Progenitor cell of endocrine pancreas (in vitro differentiated cells): ENCODE data around the gene CALR3. TPM values are rescaled to one million over a fixed set of nuclear protein-coding genes. Genes with fewer than 3 reads are reported as not detected.

Experiments used
- DNase-seq: peaks from one replicate; pipeline ENCODE4 v3.0.0; 2021; ENCODE audit warnings: low spot score; ENCODE audit not compliant: unreplicated experiment
- H3K27ac Mint-ChIP-seq: 2 replicates; pipeline ENCODE4 v1.8.0; 2021; ENCODE audit warnings: mild to moderate bottlenecking, moderate library complexity, mixed read lengths
- H3K27me3 Mint-ChIP-seq: 2 replicates; pipeline ENCODE4 v1.8.0; 2021; ENCODE audit warnings: mixed read lengths
- H3K36me3 Mint-ChIP-seq: 2 replicates; pipeline ENCODE4 v1.8.0; 2022; ENCODE audit warnings: mixed read lengths; ENCODE audit not compliant: insufficient read depth
- H3K4me1 Mint-ChIP-seq: 2 replicates; pipeline ENCODE4 v1.8.0; 2021; ENCODE audit warnings: low read depth, mixed read lengths
- H3K4me3 Mint-ChIP-seq: 2 replicates; pipeline ENCODE4 v1.8.0; 2021; ENCODE audit warnings: low read depth, mild to moderate bottlenecking, moderate library complexity, mixed read lengths
- H3K9me3 Mint-ChIP-seq: 2 replicates; pipeline ENCODE4 v1.8.0; 2021; ENCODE audit warnings: low read depth, mixed read lengths
- total RNA-seq: library from RNA; stranded (reverse); gene quantifications from 2 replicates; pipeline ENCODE4 v1.2.1, GENCODE V29; 2021
- TF ChIP-seq, protein P1 (sequence below): fragments of 200-600 bp; sonication (generic); IDR thresholded peaks from one replicate; pipeline ENCODE4 v1.5.0; 2021; ENCODE audit warnings: antibody characterized with exemption, mild to moderate bottlenecking; ENCODE audit not compliant: unreplicated experiment

CALR3 gene
- total RNA-seq, 1 donor from 2014 or later: not detected

DNA sequence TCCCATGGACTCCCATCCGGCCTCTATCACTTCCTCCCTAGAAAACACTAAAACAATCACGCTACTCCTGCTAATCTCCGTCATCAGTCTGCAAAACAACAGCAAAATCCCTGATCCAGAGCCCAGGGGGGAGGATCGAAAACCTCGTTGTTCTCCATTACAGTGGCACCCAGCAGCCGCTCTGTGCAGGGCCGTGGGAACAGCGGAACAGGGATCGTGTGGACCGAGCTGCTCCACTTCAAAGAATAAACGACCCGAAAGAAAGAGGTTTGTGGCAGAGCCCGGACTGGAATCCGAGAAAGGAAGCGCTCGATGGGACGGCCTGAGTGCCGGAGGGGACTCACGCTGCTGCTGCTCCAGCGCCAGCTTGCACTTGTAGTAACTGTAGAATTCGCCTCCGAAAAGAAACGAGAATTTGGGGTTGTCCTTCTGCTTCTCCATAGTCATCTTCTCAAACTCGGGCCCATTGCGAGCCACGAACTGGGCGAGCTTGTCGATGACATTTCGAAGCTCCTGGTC is 45.6 kb upstream of the CALR3 start:
- Mint-ChIP-seq H3K27ac (peak overlapping the region; percentile 90), H3K27me3 (no peaks in the 10 kb centered on the region), H3K4me3 (peak overlapping the region; percentile 90), H3K4me1 (peaks cover 18% of the 10 kb centered on the region), H3K36me3 (peaks cover 11% of the 10 kb centered on the region), H3K9me3 (no peaks in the 10 kb centered on the region)
- TF ChIP-seq, protein P1, sequence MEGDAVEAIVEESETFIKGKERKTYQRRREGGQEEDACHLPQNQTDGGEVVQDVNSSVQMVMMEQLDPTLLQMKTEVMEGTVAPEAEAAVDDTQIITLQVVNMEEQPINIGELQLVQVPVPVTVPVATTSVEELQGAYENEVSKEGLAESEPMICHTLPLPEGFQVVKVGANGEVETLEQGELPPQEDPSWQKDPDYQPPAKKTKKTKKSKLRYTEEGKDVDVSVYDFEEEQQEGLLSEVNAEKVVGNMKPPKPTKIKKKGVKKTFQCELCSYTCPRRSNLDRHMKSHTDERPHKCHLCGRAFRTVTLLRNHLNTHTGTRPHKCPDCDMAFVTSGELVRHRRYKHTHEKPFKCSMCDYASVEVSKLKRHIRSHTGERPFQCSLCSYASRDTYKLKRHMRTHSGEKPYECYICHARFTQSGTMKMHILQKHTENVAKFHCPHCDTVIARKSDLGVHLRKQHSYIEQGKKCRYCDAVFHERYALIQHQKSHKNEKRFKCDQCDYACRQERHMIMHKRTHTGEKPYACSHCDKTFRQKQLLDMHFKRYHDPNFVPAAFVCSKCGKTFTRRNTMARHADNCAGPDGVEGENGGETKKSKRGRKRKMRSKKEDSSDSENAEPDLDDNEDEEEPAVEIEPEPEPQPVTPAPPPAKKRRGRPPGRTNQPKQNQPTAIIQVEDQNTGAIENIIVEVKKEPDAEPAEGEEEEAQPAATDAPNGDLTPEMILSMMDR: no peak
- no peak for DNase-seq

DNA sequence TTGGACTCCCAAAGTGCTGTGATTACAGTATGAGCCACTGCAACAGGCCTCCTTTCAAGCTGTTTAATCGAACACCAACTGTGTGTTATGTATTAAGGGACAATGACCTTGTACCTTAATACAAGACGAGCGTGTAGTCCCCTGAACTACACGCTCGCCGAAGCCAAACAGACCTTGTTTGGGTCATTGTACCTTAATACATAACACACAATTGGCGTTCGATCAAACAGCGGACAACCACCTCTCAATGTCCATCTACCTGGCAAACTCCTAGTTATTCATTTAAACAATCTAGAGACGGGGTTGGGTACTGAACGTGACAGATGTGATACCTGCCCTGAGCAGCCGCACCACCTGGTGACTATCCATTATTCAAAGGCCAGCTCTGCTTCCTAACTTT is 45.0 kb upstream of the CALR3 start:
- Mint-ChIP-seq H3K9me3 (no peaks in the 10 kb centered on the region), H3K4me1 (peaks cover 18% of the 10 kb centered on the region), H3K36me3 (peaks cover 13% of the 10 kb centered on the region), H3K27me3 (no peaks in the 10 kb centered on the region), H3K27ac (peak overlapping the region; percentile 90), H3K4me3 (peak overlapping the region; percentile 90)
- DNase-seq: no peak
- TF ChIP-seq, protein P1: no peak

DNA sequence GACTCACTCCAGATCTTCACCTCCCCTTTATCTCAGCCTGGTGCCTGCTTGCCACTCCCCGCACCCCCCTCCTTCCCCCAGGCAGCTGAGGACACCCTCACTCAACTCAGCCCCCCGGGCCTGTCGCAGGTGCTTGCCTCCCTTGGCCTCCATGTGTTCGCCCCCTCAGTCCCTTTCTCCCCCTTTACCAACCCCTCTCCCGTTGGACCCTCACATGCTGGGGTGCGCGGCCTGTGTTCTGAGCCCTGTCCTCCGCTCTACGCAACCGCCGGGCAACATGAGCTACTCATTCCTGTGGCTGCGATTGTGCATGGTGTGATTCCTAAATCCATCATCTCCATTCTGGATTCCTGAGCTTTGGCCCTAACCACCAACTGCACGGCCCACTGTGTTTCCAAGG is 41.1 kb upstream of the CALR3 start:
- Mint-ChIP-seq H3K9me3 (no peaks in the 10 kb centered on the region), H3K4me1 (peaks cover 10% of the 10 kb centered on the region), H3K27me3 (no peaks in the 10 kb centered on the region), H3K36me3 (peaks cover 16% of the 10 kb centered on the region), H3K4me3 (no peak overlapping the region), H3K27ac (peak overlapping the region; percentile 62)
- TF ChIP-seq, protein P1: no peak
- DNase-seq: no peak

DNA sequence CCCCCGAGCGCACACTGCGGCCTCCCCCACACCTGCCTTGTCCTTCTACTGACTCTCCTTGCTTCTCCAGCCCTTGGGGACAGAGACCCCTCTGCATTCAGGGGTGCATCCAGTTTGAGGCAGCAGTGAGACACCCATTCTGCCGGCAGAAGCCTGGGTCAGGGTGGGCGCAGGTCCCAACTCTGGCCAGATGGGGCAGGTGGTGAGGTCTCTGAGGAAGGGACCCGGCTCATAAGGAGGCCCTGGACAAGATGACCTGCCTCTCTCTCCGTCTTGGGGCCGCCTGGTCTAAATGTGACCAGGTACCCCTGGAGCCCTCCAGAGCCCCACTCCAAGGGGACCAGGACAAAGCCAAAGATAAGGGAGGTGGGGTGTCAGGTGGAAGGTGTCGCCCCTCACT is 40.2 kb upstream of the CALR3 start:
- Mint-ChIP-seq H3K4me3 (no peak overlapping the region), H3K36me3 (peaks cover 18% of the 10 kb centered on the region), H3K27me3 (no peaks in the 10 kb centered on the region), H3K9me3 (no peaks in the 10 kb centered on the region), H3K27ac (no peak overlapping the region), H3K4me1 (peaks cover 5% of the 10 kb centered on the region)
- DNase-seq: no peak
- TF ChIP-seq, protein P1: no peak

DNA sequence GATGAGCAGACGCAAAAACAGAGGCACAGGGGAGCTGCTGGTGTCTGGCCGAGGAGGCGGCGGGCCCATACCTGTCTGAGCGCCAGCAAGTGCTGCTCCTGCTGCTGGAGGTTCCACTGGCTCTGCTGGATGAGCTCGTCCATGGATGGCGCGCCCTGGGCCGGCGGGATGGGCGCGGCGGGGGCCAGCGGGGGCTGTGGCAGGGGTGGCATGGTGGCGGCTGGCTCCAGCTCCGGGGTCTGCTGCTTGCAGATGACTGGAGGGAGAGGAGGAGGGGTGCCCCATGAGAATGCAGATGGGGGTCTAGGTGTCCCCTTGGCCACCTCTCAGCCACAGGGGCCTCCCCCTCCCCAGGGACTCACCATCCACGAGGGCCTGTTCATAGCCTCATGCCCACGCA is 39.4 kb upstream of the CALR3 start:
- H3K4me1 Mint-ChIP-seq: peaks cover 2% of the 10 kb centered on the region
- DNase-seq: no peak
- H3K36me3 Mint-ChIP-seq: peaks cover 18% of the 10 kb centered on the region
- no peaks in the 10 kb centered on the region for H3K27me3 Mint-ChIP-seq
- TF ChIP-seq, protein P1: no peak
- H3K27ac Mint-ChIP-seq: no peak overlapping the region
- H3K4me3 Mint-ChIP-seq: no peak overlapping the region
- no peaks in the 10 kb centered on the region for H3K9me3 Mint-ChIP-seq
